Kidney tubule cell (primary cell): Measurements from ENCODE around the gene RABAC1.
"Not testable (repeated sequence)": the region's sequence is repeated elsewhere in the genome, so short reads cannot be mapped to it uniquely, and the experiment has no call there.

Experiments
- DNase-seq: peaks from one replicate; pipeline ENCODE4 v3.0.0-alpha.2; 2018; ENCODE audit warnings: low spot score

The RABAC1 gene

GRCh38 chr19:41959056-41960053, at the start of gene RABAC1:
TSS of gene RABAC1 (minus strand) at chr19:41959321. CDS start at chr19:41959292, 29 bp downstream.
- DNase-seq: peak; percentile 90

GRCh38 chr19:42006569-42006968, 47.4 kb upstream of the RABAC1 start:
- DNase-seq: no peak

- no peak for DNase-seq
Observed at GRCh38 chr19:42005504-42005903, 46.4 kb upstream of the RABAC1 start.

GRCh38 chr19:42003506-42004294, 44.6 kb upstream of the RABAC1 start:
- no peak for DNase-seq

GRCh38 chr19:41999878-42000208, 40.7 kb upstream of the RABAC1 start:
- no peak for DNase-seq

- no peak for DNase-seq
Observed at GRCh38 chr19:41999071-41999877, 40.2 kb upstream of the RABAC1 start.

- DNase-seq: peak; percentile 38
Observed at GRCh38 chr19:41998246-41999020, 39.3 kb upstream of the RABAC1 start.

GRCh38 chr19:41997851-41998229, 38.7 kb upstream of the RABAC1 start:
- no peak for DNase-seq

GRCh38 chr19:41997121-41997850, 38.2 kb upstream of the RABAC1 start:
- peak; percentile 28 for DNase-seq

GRCh38 chr19:41995959-41996797, 37.1 kb upstream of the RABAC1 start:
- no peak for DNase-seq

- no peak for DNase-seq
Observed at GRCh38 chr19:41994994-41995958, 36.2 kb upstream of the RABAC1 start.

GRCh38 chr19:41994521-41994971, 35.4 kb upstream of the RABAC1 start:
- no peak for DNase-seq

- DNase-seq: peak; percentile 47
Observed at GRCh38 chr19:41993612-41994483, 34.7 kb upstream of the RABAC1 start, which contains the start of gene ATP1A3. TSS of gene ATP1A3 (minus strand) at chr19:41994230. CDS start at chr19:41994076, 154 bp downstream.

GRCh38 chr19:41991925-41992569, 32.9 kb upstream of the RABAC1 start:
- not testable (repeated sequence) for DNase-seq

- DNase-seq: no peak
Observed at GRCh38 chr19:41991025-41991424, 31.9 kb upstream of the RABAC1 start.

GRCh38 chr19:41990615-41991014, 31.5 kb upstream of the RABAC1 start:
- DNase-seq: no peak

GRCh38 chr19:41990028-41990427, 30.9 kb upstream of the RABAC1 start:
- no peak for DNase-seq
